AG04450 (cell line): ENCODE measurements around the gene ERAL1. TPM values are rescaled to one million over a fixed set of nuclear protein-coding genes. Genes with fewer than 3 reads are reported as not detected.
A peak's percentile ranks its signal among the peaks of the same experiment; 100 is the strongest.

Source experiments
- CTCF ChIA-PET: fragments of 300-600, 350-600 bp; formaldehyde crosslinking; extraction: SDS; loops from one replicate; lab custom pipeline; 2022; ENCODE audit warnings: antibody characterized with exemption, inconsistent platforms; lab: Charles Lee
- POLR2A ChIA-PET: fragments of 350-600 bp; formaldehyde crosslinking; extraction: SDS; loops from one replicate; lab custom pipeline; 2021; ENCODE audit warnings: antibody characterized with exemption, inconsistent platforms; lab: Yijun Ruan, JAX
- DNase-seq: peaks from one replicate; pipeline ENCODE4 v3.0.0-alpha.2; 2011; ENCODE audit warnings: low read depth, low spot score
- H3K27ac ChIP-seq: one replicate; pipeline ENCODE4 v1.5.1; 2012; ENCODE audit warnings: low read depth, low read length, control low read depth
- H3K27me3 ChIP-seq: one replicate; pipeline ENCODE4 v1.6.0; 2012; ENCODE audit warnings: low read length; ENCODE audit not compliant: control insufficient read depth, insufficient read depth
- H3K4me3 ChIP-seq: 2 replicates; pipeline ENCODE4 v1.5.1; 2011; ENCODE audit warnings: mild to moderate bottlenecking, low read depth, low read length, control low read depth
- H3K9me3 ChIP-seq: 2 replicates; pipeline ENCODE4 v1.5.1; 2012; ENCODE audit warnings: low read length; ENCODE audit not compliant: control insufficient read depth, insufficient read depth
- CTCF ChIP-seq: IDR thresholded peaks from 2 replicates; pipeline ENCODE4 v1.5.1; 2011; ENCODE audit warnings: low read depth, low read length, control low read depth, inconsistent platforms
- polyA plus RNA-seq: library from polyadenylated mRNA; depleted of rRNA; stranded (reverse); fragments of >200 nt; gene quantifications from 2 replicates; pipeline ENCODE4 v1.2.3, GENCODE V29; 2011

Gene ERAL1
- polyA plus RNA-seq, 1 experiment, result 45.7 TPM

GRCh38 chr17:28896884-28897768, 42.3 kb downstream of the ERAL1 start, which contains the start of gene FLOT2:
Gene FLOT2 (minus strand): TSS chr17:28897733. CDS start chr17:28897574, 159 bp downstream.
- Histone ChIP-seq H3K4me3 (peak within 1 kb of the TSS; percentile 83), H3K27me3 (no peaks in the 10 kb centered on the region), H3K9me3 (peaks cover 5% of the 10 kb centered on the region; the same call in 1 of the 2 replicates), H3K27ac (peak within 1 kb of the TSS; percentile 11)
- CTCF ChIA-PET, result interaction anchor here (5.4 kb wide), 1 partner anchor 133 kb away, joined by 46 read pairs; no protein-coding TSS in a partner anchor
- DNase-seq, result no peak
- peak; percentile 37 for TF ChIP-seq CTCF
- POLR2A ChIA-PET, result interaction anchor here (0.6 to 1.8 kb wide), 5 partner anchors 30 to 178 kb away, joined by 3 to 5 read pairs (median 3); partner anchors contain the start of genes RPL23A and TLCD1

- ChIA-PET CTCF (interaction anchor here (1.5 to 5.4 kb wide), 2 partner anchors 19 to 134 kb away, joined by 4 to 46 read pairs; no protein-coding TSS in a partner anchor), POLR2A (interaction anchor here (0.6 to 1.8 kb wide), 5 partner anchors 31 to 178 kb away, joined by 3 to 9 read pairs (median 3); partner anchors contain the start of genes RPL23A and TLCD1)
- DNase-seq, result no peak
- Histone ChIP-seq H3K4me3 (peak overlapping the region; percentile 83), H3K9me3 (peaks cover 5% of the 10 kb centered on the region; the same call in 1 of the 2 replicates), H3K27ac (no peak overlapping the region), H3K27me3 (no peaks in the 10 kb centered on the region)
- TF ChIP-seq CTCF, result no peak
Measured at GRCh38 chr17:28897769-28898526, 43.1 kb downstream of the ERAL1 start.

GRCh38 chr17:28898527-28898955, 43.7 kb downstream of the ERAL1 start:
- Histone ChIP-seq H3K9me3 (peaks cover 5% of the 10 kb centered on the region; the same call in 1 of the 2 replicates), H3K4me3 (no peak overlapping the region), H3K27me3 (no peaks in the 10 kb centered on the region), H3K27ac (no peak overlapping the region)
- no peak for TF ChIP-seq CTCF
- DNase-seq, result no peak
- ChIA-PET POLR2A (interaction anchor here (0.6 to 1.8 kb wide), 4 partner anchors 46 to 179 kb away, joined by 3 to 9 read pairs (median 4); partner anchors contain the start of genes RPL23A and TLCD1), CTCF (interaction anchor here (1.5 to 5.4 kb wide), 2 partner anchors 20 to 135 kb away, joined by 4 to 46 read pairs; no protein-coding TSS in a partner anchor)

- ChIA-PET POLR2A (no interaction called here), CTCF (interaction anchor here (0.6 to 5.4 kb wide), 4 partner anchors 21 to 172 kb away, joined by 3 to 46 read pairs (median 4); no protein-coding TSS in a partner anchor)
- peaks cover 5% of the 10 kb centered on the region; the same call in 1 of the 2 replicates for H3K9me3 ChIP-seq
- DNase-seq, result no peak
- H3K27ac ChIP-seq, result no peak overlapping the region
- no peak overlapping the region for H3K4me3 ChIP-seq
- no peak for TF ChIP-seq CTCF
- no peaks in the 10 kb centered on the region for H3K27me3 ChIP-seq
Measured at GRCh38 chr17:28899212-28899815, 44.5 kb downstream of the ERAL1 start.
